Right cardiac atrium (tissue), 5 donors: ENCODE data around the gene PARVG. TPM values are rescaled to one million over a fixed set of nuclear protein-coding genes. Genes with fewer than 3 reads are reported as not detected.

Source experiments
- ATAC-seq, 2 donors: fragments of 200-7000 bp; cut with Tn5 transposase; one replicate each; pipeline versions ENCODE4 v1.8.0 to v1.9.1; 2020; ENCODE audit warnings: moderate library complexity in 2 of 2, mild to moderate bottlenecking in 1 of 2
- DNase-seq, 3 donors: peaks; one replicate each; pipeline ENCODE4 v3.0.0-alpha.2; 2020
- H3K27ac ChIP-seq: one replicate; pipeline ENCODE4 v1.5.1; 2013; ENCODE audit warnings: mild to moderate bottlenecking, low read length, control low read depth, moderate library complexity
- H3K27me3 ChIP-seq: one replicate; pipeline ENCODE4 v1.6.1; 2013; ENCODE audit not compliant: control insufficient read depth, insufficient read depth
- H3K4me1 ChIP-seq: one replicate; pipeline ENCODE4 v1.6.1; 2013; ENCODE audit warnings: low read length; ENCODE audit not compliant: control insufficient read depth, insufficient read depth
- H3K4me3 ChIP-seq: one replicate; pipeline ENCODE4 v1.5.1; 2013; ENCODE audit warnings: low read length, control low read depth
- H3K9me3 ChIP-seq: one replicate; pipeline ENCODE4 v1.6.1; 2013; ENCODE audit warnings: low read length; ENCODE audit not compliant: control insufficient read depth
- WGBS: extraction: QIAGEN DNeasy Blood & Tissue Kit; methylation state at CpG from one replicate; pipeline ENCODE4 v1.1.7; 2013; 5-methylcytosine and 5-hydroxymethylcytosine counted together
- intact Hi-C, 4 donors: fragments of 100-400 bp; cut with DNase I; formaldehyde crosslinking; loops; one replicate each; pipeline versions ENCODE4 v1.11.0 to v1.14.0; 2022 to 2023
- polyA plus RNA-seq: library from polyadenylated mRNA; stranded (reverse); fragments of 200-250 nt; gene quantifications from one replicate; pipeline ENCODE4 v1.2.3, GENCODE V29; 2013
- total RNA-seq, 4 donors: library from RNA; stranded (reverse); fragmentation: NEBNext Ultra II Directional; extraction: Animal tissue kit (Norgen Biotek cat#: 25700); gene quantifications; one replicate each; pipeline ENCODE4 v1.2.1, GENCODE V29; 2021
- donor health status: healthy with polysubstance abuse.
- donor health status: DM: no; HTN: yes; CAD: no.
- donor health status: DM: no; HTN: no; CAD: no.
- donor health status: DM: no; HTN: yes; CAD: no; lungs with severe emphysema.
- donor health status: DM: yes; HTN: yes; CAD: no.

PARVG gene
- total and polyA plus RNA-seq, 5 donors: 3.1 to 6.4 (median 5.3) TPM

- no peak for ATAC-seq
- intact Hi-C loops: no loop called here
- H3K27ac ChIP-seq: no peak overlapping the region
- no peaks in the 10 kb centered on the region for H3K27me3 ChIP-seq
- H3K4me1 ChIP-seq: no peaks in the 10 kb centered on the region
- H3K9me3 ChIP-seq: peaks cover 2% of the 10 kb centered on the region
- 93% methylated on average over 4 of the region's 4 CpGs for WGBS
- no peak for DNase-seq
- no peak overlapping the region for H3K4me3 ChIP-seq
Measured at GRCh38 chr22:44215287-44215686, 34.6 kb downstream of the PARVG start.

DNA sequence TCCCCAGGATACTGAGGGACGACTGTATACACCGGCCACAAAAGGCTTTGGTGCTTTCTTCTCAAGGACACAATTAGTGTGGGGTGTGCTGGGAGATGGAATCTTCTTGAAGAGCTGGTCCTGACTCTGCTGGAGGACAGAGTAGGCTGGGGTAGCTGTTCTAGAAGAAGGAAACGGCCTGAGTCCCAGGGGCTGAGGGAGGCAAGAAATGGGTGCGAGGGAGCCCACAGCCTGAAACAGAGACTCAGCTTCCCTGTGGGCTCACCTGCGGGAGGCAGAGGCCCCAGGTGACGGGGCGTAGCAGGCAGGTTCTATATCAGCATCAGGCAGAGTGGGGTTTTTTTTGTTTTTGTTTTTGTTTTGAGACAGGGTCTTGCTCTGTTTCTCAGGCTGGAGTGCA, 36.6 kb downstream of the PARVG start:
- H3K4me3 ChIP-seq: no peak overlapping the region
- intact Hi-C loops: no loop called here
- no peaks in the 10 kb centered on the region for H3K27me3 ChIP-seq
- H3K4me1 ChIP-seq: no peaks in the 10 kb centered on the region
- H3K9me3 ChIP-seq: peaks cover 2% of the 10 kb centered on the region
- no peak for ATAC-seq
- 77% methylated on average over 7 of the region's 7 CpGs for WGBS
- H3K27ac ChIP-seq: no peak overlapping the region
- no peak for DNase-seq

GRCh38 chr22:44218071-44218470, 37.3 kb downstream of the PARVG start:
- intact Hi-C loops: no loop called here
- Histone ChIP-seq H3K4me1 (no peaks in the 10 kb centered on the region), H3K27ac (no peak overlapping the region), H3K4me3 (no peak overlapping the region), H3K9me3 (peaks cover 2% of the 10 kb centered on the region), H3K27me3 (no peaks in the 10 kb centered on the region)
- DNase-seq (no peak), ATAC-seq (no peak)
- WGBS: 93% methylated on average over 6 of the region's 6 CpGs

- no peaks in the 10 kb centered on the region for H3K27me3 ChIP-seq
- intact Hi-C loops: no loop called here
- DNase-seq (no peak), ATAC-seq (no peak)
- no peaks in the 10 kb centered on the region for H3K4me1 ChIP-seq
- no peak overlapping the region for H3K27ac ChIP-seq
- H3K4me3 ChIP-seq: no peak overlapping the region
- WGBS: 78% methylated on average over 21 of the region's 21 CpGs
- H3K9me3 ChIP-seq: peaks cover 2% of the 10 kb centered on the region
Measured at GRCh38 chr22:44219101-44219870, 38.6 kb downstream of the PARVG start.

GRCh38 chr22:44220727-44221680, 40.3 kb downstream of the PARVG start:
- Histone ChIP-seq H3K4me1 (no peaks in the 10 kb centered on the region), H3K27me3 (no peaks in the 10 kb centered on the region), H3K27ac (no peak overlapping the region), H3K4me3 (no peak overlapping the region), H3K9me3 (no peaks in the 10 kb centered on the region)
- intact Hi-C loops: no loop called here
- 76% methylated on average over 23 of the region's 23 CpGs for WGBS
- no peak for ATAC-seq
- no peak for DNase-seq

- Histone ChIP-seq H3K9me3 (no peaks in the 10 kb centered on the region), H3K27ac (no peak overlapping the region), H3K27me3 (no peaks in the 10 kb centered on the region), H3K4me1 (no peaks in the 10 kb centered on the region), H3K4me3 (no peak overlapping the region)
- ATAC-seq: no peak
- intact Hi-C loops: no loop called here
- DNase-seq: no peak
- 91% methylated on average over 11 of the region's 11 CpGs for WGBS
Measured at GRCh38 chr22:44221710-44222475, 41.2 kb downstream of the PARVG start.

DNA sequence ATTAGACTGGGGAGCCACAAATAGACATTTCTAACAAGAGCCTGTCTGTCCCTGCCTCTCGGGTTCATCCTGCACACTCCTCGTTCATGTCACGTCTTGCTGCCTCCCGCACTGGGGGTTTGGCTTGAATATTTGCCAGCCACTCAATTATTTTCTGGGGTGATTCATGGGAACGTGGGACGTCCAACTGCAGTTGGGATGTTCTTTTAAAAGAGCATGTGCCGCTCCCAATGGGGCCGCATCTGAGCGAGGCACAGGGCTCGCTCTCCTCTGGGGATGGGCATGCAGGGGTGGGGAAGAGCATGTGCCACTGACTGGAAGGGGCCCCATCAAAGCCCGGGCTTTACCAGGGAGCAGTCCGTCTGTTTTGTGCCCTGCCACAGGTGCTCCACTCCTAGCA, 43.4 kb downstream of the PARVG start:
- no peaks in the 10 kb centered on the region for H3K4me1 ChIP-seq
- H3K27ac ChIP-seq: no peak overlapping the region
- WGBS: 44% methylated on average over 12 of the region's 12 CpGs
- H3K27me3 ChIP-seq: no peaks in the 10 kb centered on the region
- no peak overlapping the region for H3K4me3 ChIP-seq
- ATAC-seq: no peak
- intact Hi-C loops: no loop called here
- peaks cover 4% of the 10 kb centered on the region for H3K9me3 ChIP-seq
- DNase-seq: no peak

GRCh38 chr22:44225091-44225689, 44.5 kb downstream of the PARVG start:
- no peak overlapping the region for H3K4me3 ChIP-seq
- H3K27ac ChIP-seq: no peak overlapping the region
- 59% methylated on average over 11 of the region's 11 CpGs for WGBS
- DNase-seq (no peak), ATAC-seq (no peak)
- H3K27me3 ChIP-seq: no peaks in the 10 kb centered on the region
- peaks cover 4% of the 10 kb centered on the region for H3K9me3 ChIP-seq
- H3K4me1 ChIP-seq: no peaks in the 10 kb centered on the region
- intact Hi-C loops: no loop called here

GRCh38 chr22:44225812-44226211, 45.1 kb downstream of the PARVG start:
- intact Hi-C loops: no loop called here
- ATAC-seq (no peak), DNase-seq (no peak)
- H3K9me3 ChIP-seq: peaks cover 4% of the 10 kb centered on the region
- no peak overlapping the region for H3K4me3 ChIP-seq
- H3K27ac ChIP-seq: no peak overlapping the region
- no peaks in the 10 kb centered on the region for H3K4me1 ChIP-seq
- no peaks in the 10 kb centered on the region for H3K27me3 ChIP-seq
- WGBS: 59% methylated on average over 8 of the region's 8 CpGs

- H3K4me1 ChIP-seq: no peaks in the 10 kb centered on the region
- ATAC-seq: no peak
- no peaks in the 10 kb centered on the region for H3K27me3 ChIP-seq
- no peak overlapping the region for H3K27ac ChIP-seq
- DNase-seq: no peak
- intact Hi-C loops: no loop called here
- 91% methylated on average over 3 of the region's 3 CpGs for WGBS
- H3K9me3 ChIP-seq: peaks cover 4% of the 10 kb centered on the region
- H3K4me3 ChIP-seq: no peak overlapping the region
Measured at GRCh38 chr22:44229331-44229730, 48.6 kb downstream of the PARVG start.
